Suppressor macrophage treated with lipopolysaccharide for 1 hour (primary cell): ENCODE results near the gene AQP12B.

ENCODE experiments used
- DNase-seq, 3 donors: peaks; one replicate each; pipeline ENCODE4 v3.0.0-alpha.2; 2020 to 2022

The AQP12B gene

DNA sequence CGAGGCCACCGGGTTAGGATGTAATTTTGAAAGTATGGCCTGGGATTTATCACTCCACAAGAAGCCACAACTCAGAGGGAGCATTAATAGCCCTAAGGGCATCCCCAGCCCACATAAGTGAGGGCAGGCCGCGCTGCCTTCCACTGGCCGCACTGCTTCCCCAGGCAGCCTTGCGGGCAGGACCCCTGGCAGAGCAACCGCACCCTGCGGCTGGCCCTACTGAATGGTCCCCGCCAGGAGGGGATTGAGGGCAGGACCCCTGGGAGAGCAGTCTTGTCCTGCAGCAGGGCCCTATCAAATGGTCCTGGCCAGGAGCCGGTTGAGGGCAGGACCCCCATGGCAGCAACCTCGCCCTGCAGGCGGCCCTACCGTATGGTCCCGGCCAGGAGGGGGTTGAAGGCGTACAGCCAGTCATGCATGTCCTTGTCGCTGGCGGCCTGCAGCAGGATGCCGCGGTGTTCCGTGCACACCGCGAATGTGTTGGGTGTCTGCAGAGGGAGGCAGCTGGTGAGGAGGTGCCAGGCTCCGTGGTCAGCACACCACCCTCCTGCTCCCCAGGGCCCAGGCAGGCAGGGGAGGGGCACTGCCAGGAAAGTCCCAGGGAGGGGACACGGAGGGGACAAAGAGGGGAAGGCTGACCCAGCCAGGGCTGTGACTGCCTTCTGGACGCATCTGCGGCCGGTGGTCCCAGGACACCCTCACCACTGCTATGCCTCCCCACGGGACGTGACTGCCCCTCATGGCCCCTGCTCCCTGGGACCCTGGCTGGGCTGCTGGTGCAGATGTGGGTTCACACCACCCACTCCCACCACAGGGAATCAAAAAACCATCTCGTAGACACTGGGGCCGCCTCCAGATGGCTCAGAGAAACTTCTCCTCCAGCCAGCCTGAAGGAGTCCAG lies 35.2 kb upstream of the AQP12B start:
- no peak for DNase-seq

DNA sequence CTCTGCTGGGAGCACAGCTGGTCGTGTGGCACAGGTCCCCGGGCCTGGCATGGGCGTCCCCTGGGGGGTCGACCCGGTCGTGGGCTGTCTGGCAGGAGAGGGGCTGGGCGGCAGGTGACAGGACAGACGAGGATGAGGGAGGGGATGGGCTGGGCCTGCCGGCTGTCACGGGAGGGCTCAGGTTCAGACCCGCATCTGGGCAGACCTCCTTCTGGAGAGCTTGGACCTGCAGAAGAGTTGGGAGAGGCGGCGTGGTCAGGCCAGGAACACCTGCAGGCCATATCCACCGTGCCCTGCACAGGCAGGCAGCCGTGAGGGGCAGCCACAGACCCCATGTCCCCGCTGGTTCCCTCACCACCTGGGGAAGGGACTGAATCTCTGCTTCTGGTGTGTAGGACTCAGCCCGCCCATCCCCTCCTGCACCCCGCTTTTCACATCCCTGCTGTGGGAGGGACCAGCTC lies 34.5 kb upstream of the AQP12B start:
- no peak for DNase-seq

DNA sequence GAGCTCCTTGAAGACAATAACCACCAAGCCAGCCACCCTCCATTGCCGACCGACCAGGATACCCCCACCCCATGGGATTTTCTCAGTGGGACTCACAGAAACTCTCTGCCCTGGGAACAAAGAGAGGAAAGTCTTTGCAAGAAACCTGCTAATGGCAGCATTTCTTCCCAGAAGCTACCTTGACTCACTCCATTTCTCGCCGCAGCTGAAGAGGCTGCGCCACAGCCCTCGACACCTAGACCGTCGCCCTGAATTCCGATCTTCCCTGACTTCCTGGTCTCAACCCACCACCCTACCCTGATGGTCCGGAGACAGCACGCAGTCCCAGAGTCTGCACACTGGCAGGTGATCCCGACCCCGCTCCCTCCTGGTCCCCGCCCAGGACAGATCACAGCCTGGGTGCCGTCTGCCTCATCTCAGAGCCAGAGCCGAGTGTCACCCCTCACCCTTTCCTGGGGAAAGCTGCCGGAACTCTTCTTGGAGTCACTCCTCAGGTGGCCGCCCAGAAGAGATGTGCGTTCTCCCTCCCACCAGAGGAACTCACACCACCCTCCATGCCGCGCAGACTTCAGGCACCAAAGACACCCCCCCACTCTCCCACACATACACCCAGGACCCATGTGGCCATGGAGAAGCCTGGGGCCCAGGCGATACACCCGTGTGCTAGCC lies 33.6 kb upstream of the AQP12B start:
- DNase-seq: no peak

DNA sequence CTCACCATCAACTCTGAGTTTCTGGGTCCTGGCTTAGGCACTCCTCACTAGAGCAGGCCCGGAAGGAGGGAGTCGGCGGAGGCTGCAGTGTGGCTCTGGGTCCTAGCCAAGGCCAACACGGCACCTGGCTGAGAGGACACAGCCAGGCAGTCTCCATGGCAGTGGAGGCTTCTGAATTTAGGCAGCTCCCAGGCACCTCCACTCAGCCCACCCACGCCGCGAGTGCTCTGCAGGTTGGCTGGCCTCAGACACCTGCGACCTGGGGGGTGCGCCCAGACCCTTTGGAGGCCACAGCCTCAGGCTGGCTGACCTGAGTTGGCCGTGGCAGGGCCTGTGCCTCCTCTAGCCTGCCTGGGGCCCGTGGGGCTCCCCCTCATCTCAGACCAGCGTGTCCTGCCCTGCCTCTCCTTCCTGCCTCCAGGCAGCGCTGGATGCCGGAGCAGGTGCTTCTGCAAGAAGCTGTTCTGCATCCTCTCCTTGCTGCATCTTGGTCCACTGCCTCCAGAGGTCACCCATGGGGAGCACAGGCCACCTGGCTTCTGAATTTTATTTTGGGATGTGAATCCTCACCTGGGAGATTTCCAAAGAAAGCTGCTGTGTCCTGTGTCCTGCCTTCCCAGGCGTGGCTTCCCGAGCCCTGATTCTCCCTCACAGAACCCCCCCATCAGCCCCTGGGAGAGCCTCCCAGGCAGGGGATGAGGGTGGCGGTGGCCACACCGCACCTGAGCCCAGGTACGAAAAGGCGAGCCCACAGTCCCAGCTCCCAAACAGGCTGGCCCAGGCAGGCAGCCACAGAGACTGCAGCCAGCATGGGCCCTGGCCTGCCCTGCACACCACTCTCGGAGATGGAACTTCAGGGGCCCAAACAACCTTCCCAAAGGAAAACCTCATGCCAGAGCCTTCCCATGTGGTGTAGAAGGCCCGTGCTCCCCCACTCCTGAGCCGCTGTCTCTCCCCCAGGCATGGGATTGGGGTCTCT lies 32.4 kb upstream of the AQP12B start:
- DNase-seq: no peak

DNA sequence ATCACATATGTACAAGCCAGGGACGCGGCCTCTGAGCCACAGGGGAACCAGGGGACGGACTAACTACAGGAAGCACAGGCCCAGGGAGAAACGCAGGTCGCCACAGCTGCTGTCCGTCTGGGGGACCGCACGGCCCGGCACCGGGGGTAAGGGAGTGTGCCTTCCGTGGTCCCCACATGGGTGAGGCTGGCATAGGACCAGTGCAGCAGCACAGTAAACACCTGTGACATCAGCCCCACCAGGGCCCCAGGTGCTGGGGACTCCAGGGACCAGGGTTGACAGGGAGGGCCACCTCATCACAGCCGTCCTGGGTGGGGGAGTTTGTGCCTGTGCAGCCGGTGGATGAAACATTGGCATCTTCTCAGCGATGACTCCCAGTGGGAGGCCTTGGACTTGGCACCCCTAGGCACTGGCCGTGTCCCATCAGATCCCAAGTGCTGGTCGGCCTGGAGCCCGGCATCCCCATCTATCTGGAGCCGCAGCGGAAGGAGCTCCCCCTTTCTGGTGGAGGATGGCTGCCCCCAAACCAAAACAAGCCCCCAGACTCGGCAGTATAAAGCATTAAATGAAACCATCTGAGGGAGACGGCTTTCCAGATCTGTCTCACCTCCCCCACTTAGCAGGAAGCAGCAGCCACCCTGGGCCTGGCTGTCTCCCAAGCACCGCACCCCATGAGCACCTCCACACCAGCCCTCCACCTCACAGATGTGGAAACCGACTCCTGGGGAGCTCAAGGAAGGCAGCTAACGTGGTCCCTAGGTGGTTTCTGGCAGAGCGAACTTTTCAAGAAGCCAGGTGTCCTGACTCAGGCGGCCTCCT lies 31.5 kb upstream of the AQP12B start:
- DNase-seq: no peak

DNA sequence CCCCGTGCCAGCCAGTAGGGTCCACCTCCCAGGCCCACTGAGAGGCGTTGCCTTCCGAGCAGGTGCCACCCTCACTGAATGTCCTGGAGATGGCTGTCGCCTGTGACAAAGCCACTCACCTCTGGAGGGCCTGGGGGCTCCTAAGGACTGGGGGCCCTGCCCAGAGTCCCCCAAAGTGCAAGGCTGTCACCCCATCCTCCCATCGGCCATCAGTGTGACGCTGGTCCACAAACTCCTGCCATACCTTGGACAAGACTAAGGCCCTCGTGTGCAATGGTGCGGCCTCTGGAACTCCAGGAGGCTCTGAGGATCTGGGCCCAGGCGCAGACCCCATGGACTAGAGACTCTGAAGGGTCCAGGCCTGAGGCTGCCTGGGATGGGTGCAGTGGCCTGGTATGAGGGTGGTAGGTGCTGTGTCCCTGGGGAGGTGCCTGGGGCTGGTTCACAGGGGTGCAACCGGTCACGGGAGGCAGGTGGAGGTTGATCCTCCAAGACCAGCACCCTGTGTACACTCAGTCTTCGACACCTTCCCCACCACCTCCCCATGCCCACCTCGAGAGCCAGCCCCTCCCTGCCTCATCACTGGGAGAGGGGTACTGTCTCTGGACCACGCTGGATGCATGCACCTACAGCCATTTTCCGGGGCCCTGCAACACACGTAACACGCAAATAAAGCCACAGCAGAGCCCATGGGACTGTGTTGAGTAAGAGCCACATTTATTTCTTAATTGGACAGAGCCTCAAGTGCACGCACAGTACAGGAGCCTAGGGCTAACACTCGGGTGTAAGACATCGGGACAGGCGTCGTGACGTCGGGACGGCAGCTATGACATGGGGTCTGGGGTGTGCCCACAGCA lies 30.6 kb upstream of the AQP12B start:
- DNase-seq: no peak

DNA sequence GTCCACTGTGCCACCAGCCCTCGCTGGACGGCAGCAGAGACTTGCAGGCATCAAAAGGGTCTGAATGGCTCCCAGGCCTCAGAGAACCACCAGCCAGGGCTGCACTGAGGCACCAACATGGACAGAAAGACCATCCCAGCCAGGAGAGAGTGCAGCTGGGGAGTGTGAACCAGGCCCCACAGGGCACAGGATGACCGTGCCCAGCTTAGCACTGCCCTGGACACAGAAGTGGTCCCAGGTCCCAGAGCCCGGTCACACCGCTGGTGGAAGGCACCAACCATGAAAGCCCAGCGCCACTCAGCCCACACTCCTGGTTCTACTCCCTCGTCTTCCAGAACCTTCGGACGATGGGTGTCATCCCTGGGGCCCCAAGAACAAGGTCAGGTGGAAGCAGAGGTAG lies 29.4 kb upstream of the AQP12B start:
- DNase-seq: no peak

DNA sequence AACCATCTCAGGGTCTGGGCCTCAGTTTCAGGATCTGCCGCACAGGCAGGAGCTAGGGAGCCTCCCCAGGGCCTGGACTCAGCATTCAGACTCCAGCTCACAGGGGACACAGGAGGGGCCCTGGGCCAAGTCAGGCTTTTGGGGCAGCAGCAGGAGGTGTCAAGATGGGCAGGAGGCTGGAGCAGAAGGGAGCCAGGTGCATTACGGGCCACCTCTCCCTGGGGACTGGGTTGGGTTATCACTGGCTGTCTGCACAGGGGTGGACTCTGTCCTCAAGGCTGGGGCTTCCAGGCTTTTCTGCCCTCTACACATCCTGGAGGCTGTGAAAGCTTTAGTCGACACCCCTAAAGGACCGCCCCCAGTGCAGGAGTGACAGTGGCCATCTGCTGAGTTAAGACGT lies 29.0 kb upstream of the AQP12B start:
- no peak for DNase-seq

DNA sequence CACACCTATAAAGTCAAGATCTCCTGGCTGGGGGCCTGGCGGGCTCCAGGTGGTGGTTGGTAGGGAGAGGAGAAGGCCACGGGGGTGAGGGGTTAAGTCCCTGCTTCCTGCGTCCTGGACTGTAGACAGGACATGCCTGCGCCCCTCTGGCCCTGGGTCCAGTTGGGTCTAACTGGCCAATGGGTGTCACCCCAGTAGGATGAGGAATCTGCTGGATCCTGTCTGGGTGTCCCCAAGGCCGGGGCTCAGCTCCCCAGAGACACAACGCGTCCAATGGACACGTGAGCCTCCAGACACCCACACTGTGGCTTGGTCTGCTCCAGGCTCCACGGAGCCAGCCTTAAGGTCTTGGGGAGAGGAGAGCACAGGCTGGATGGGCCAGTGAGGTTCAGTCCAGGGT lies 28.6 kb upstream of the AQP12B start:
- no peak for DNase-seq

DNA sequence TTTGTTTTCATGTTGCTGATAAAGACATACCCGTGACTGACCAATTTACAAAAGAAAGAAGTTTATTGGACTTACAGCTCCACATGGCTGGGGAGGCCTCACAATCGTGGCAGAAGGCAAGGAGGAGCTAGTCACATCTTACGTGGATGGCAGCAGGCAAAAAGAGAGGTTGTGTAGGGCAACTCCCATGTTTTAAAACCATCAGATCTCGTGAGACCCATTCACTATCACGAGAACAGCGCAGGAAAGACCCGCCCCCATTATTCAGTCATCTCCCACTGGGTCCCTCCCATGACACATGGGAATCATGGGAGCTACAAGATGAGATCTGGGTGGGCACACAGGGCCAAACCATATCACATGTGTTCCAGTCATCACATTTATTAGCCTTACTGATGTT lies 25.8 kb upstream of the AQP12B start:
- DNase-seq: peak in 1 of 3 donors; percentile 16

DNA sequence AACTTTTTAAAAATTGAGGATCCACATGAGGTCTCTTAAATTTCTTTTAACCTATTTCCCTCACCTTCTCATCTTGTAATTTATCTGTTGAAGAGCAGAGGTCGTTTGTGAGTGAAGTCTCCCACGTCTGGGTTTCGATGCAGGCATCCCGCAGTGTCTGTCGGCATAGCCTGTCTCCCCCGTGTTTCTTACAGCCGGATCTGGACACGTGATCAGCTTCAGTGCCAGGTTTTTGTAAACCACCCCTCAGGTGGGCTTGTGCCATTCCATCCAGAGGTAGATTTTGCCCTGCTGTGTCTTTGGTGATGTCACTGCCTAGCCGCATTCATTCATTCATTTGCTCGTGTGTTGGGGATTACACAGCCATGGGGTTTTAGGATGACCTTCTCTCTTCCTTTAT lies 25.1 kb upstream of the AQP12B start:
- no peak for DNase-seq

DNA sequence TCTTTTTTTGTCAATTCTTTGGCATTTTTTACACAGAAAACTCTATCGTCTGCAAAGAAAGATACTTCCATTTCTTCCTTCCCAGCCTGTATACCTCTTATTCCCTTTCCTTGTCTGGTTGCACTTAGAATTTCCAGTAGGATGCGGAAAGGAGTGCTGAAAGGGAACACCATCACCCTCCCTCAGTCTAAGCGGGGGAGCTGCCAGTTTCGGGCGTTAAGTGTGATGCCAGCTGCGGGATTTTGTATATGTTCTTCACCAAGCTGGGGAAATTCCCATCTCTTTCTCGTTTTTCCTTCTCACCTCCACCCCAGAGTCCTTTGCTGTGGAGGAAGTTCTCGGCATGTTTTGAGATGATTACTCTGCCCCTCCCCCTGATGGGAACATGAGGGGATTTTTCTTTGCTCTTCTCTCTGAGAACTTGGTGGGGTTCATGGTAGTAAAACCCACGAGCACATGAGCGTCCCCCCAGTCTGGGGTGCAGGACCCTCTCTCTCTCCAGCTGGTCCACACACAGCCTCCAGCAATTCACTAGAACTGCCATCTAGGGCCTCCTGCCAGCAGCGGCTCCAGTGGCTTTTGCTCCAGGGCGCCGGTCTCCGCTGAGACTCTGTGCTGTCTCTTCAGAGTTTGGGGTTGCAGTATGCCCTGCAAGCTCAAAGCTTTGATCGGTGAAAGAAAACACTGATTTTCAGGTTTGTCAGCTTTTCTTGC lies 24.5 kb upstream of the AQP12B start:
- no peak for DNase-seq

DNA sequence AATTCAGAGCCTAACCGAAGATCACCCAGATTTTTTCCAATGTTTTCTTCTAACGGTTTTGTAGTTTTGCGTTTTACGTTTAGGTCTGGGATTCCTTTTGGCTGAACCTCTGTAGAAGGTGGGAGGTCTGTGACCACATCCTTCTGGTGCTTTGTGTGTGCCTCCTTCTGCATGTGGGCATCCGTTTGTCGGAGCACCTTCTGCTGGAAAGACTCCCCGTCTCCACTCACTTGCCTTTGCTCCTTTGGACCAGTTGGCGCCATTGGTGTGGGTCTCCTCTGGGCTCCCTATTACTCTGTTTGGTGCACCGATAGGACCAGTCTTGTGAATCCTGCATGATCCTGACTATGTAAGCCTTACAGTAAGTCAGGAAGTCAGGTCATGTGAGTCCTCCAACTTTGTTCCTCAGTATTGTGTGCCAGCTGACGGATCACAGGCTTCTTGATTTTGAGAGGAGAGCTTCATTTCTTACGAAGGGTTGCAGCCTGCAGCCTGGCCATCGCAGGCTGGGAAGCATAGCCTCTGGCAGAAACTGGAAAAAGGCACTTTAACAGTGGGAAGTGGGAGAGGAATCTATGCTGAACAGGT lies 22.6 kb upstream of the AQP12B start:
- peak; percentile 58 to 73 (median 60) for DNase-seq

DNA sequence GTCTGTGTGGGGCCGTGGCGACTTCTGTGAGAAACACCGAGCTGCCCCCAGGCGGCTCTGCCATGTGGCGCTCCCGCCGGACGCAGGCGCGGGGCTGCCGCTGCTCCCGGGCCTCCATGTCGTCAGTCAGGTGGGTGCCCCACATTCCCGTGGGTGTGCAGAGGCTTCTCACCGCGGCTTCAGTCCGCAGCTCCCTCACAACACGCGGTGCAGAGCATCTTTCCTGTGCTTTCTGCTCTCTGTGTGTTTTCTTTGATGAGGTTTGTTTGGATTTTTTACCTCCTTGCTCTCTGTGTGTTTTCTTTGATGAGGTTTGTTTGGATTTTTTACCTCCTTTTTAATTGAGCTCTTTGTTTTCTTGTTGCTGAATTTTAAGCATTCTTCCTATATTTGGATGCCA lies 22.0 kb upstream of the AQP12B start:
- no peak for DNase-seq

DNA sequence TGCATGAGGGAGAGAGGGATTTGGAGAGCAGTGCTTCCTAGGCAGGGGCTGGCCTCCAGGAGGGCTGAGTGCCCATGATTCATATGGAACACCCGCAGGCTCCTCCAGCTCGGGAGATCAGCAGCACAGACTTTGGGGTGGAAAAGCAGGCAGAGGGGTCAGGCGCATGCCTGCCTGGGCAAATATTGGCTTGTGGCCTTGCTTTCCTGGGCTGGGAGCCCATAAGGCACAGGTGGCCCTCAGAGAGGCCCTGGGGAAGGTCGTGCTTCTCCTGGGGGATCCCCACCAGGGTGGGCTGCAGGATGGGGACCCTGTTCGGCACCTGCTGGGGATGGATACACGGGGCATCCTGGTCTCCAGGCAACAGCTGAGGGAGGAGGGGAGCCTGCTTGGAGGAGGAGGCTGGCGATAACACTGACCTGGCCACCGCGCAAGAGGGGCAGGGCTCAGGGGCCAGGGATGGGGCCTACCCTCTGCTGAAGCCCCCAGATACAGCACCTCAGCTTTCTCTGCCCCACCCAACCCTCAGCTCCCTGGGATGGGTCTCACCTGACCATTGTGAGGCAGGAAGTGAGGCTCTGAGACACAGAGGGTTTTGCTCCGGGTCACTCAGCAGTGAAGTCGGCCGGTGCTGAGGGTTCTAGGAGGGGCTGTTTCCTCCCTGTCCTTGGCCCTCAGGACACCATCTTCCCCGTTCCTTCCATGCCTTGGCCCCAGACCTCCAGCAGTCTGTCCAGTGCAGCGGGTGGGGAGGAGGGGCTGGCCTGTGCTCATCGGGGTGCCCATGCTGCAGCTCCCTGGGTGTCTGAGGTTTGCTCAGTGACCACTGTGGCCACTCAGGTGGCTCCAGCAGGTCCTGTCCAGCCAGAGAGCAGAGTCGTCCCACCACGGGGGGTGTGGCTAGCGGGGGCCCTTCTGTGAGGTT lies 21.0 kb upstream of the AQP12B start:
- no peak for DNase-seq

DNA sequence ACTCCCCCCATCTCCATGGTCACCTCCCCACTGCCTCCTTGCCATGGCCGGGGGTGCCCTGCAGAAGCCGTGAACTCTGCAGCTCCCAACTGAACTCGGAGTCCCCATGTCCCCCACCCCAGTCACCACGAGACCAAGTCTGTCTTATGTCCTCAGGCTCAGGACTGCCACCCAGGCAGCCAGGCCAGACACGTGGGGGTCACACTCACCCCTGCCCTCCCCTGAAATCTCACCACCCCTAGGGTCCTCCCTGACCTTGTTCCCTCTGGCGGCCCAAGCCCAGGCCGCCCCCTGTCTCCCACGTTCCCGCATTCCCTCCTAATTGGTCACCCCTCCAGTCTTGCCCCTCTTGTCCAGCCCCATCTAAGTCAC lies 19.9 kb upstream of the AQP12B start:
- no peak for DNase-seq

DNA sequence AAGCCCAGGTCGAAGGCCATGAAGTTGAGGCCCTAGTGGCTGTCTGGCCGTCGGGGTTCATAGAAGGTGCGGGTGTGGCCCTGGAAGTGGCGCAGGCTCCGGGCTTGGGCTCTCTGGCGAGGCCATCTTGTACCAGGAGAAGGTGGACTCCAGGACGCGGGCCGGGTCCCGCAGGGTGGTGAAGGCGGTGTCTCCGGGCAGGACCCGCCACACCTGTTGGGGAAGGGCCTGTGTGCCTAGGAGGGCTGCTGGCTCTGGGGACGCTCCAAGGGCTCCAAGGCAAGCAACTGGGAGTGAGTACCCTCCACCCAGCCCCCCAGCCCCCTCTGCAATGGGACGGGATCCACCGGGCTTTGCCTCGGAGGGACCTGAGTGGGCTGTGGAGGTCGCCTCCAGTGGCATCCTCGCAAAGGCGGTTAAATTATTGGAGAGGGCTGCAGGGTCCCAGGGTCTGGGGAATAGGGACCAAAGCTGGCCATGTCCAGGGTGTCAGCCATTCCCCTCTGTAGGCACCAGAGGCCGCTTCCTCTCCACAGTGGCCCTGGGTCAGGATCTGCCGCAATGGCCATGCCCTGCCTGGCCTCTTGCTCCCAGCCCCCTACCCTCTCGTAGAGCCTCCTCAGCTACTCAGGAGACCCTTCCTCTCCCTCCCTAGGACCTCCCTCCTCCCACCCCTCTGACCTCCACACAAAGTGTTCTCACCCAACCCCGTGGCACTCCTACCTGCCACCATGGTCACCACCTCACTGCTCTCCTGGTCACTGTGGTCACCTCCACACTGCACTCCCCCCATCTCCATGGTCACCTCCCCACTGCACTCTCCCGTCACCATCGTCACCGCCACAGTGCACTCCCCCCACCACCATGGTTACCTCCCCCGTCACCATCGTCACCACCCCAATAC lies 19.3 kb upstream of the AQP12B start:
- no peak for DNase-seq
